RPMI8226 (cell line): Measurements from ENCODE around the gene ZNF516.
A peak's percentile ranks its signal among the peaks of the same experiment; 100 is the strongest.

ENCODE experiments used
- DNase-seq: peaks from one replicate; pipeline ENCODE4 v3.0.0-alpha.2; 2015

Gene ZNF516

DNA sequence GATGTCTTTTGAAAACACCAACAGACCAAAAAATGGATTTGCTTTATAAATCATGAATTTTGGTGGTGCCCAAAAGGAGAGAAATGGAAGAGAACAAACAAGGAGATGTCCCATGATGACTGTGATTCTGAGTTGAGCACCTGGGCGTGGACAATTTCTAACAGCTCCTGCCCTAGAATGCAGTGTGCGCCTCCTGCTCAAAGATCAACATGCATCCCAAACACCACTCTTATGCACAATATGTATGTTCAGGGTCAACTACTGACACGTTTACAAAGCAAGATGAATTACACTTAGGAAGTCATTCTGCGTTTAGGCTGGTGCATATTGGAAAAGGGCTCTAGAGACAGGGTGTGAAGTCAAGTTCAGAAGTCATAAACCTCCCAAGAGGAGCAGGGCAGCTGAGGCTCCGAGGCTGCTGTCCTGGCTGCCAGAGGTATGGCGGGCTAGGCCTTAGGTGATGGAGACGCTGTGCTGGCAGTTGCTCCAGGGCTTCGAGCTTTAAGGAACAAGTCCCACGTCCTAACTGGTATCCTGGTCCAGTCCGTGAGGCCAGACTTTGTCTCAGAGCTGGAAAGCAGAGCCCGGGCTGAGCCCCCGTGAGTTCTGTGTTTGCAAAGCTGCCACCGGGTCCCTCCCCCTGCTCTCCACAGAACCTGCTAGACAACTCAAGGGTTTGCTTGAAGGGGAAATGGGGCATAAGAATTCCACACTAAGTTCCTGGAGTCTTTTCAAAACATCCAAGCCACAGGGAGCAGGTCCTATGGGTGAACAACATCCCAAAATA, 74.0 kb downstream of the ZNF516 start:
- DNase-seq, result no peak

DNA sequence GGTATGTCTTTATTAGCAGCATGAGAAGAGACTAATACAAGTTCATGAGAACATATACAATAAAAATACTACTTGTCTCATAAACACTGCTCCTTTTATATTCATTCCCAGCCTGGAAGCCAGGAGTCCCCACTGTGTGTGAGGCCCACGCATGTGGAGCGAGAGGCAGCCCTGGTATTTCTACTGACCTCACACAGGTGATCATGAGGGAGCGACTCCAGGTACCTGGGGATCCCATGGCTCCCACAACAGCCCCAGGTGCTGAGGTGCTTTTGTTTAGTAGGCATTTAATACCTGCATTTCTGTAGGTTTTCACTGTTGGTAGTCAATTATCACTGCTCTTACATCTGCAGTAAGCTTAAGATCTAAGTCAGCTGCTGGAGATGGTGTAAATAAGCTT, 75.2 kb downstream of the ZNF516 start:
- no peak for DNase-seq

- no peak for DNase-seq
Measured at GRCh38 chr18:76416911-76417310, 78.1 kb downstream of the ZNF516 start.

DNA sequence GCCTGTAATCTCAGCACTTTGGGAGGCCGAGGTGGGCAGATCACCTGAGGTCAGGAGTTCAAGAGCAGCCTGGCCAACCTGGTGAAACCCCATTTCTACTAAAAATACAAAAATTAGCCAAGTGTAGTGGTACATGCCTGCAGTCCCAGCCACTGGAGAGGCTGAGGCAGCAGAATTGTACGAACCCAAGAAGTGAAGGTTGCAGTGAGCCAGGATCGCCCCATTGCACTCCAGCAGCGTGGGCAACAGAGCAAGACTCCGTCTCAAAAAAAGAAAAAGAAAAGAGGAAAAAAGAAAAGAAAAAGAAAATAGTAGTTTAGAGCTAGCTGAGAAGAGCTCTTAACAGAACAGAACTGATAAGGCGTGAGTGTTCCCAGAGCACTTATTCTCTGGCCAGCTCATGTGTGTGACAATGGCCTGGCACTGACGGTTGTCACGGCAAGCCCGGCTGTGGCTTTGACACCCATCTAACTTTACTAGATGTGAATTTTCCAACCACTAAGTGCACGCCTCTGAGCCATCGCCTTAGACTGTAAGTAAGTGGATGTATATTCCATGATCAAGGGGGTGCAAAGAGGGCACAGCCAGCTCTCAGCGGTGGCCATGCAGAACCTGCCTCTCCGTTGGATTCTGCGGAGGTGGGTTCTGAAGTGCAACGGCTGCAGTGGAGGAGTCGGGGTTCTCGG, 80.0 kb downstream of the ZNF516 start:
- DNase-seq, result no peak

GRCh38 chr18:76412818-76413565, 82.0 kb downstream of the ZNF516 start:
- DNase-seq, result no peak

- no peak for DNase-seq
Measured at GRCh38 chr18:76412010-76412817, 82.8 kb downstream of the ZNF516 start.

- DNase-seq, result no peak
Measured at GRCh38 chr18:76410660-76411417, 84.2 kb downstream of the ZNF516 start.

DNA sequence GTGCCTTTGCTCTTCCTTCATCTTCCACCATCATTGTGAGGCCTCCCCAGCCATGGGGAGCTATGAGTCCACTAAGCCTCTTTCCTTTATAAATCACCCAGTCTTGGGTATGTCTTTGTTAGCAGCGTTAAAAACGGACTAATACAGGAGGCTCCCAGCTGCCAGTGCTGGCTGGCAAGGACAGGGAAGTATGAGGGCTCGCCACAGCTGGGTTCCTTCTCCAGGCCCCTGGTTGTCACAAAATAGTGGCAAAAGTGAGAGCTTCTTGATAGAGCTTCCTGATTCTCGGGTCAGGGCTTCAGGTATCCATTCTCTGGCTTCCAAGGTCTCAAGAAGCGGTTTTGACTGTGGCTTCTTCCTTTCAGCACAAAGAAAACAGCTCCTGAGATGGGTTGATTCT, 85.0 kb downstream of the ZNF516 start:
- no peak for DNase-seq

- no peak for DNase-seq
Measured at GRCh38 chr18:76408480-76409067, 86.5 kb downstream of the ZNF516 start.

DNA sequence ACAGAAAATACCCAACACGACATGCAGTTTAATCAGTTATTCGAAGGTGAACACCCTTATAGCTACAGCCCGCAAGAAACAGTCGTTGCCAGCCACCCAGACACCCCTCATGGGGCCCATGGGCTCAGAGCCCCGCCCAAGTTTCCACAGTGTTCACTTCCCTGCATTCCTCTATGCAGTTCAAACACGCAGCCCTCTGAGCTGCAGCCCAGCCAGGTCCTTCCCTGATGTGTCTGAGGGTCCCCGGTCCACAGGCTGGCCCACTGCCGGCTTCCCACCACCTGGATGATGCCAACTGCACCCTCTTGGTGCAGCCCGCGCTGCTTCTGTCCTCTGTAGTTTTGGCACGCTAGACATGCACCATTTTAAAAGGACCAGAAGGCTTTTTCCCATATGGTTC, 87.4 kb downstream of the ZNF516 start:
- DNase-seq, result no peak

DNA sequence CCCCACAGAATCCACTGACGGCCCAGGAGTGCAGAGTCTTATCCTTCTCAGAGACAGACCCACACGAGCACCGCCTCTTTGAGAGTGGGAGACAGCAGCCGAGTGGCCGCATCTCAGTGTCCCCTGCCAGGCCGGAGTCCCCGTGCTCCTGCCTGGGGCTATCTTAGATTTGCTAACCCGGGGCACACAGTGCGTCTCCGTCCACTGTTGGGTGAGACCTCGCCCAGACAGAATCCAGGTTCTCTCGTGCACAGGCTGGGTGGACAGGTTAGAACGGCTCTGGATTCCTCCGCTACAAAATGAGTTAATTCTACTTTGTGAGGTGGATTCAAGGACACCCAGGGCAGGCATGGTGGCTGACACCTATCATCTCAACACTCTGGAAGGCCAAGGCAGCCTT, 88.3 kb downstream of the ZNF516 start:
- no peak for DNase-seq

- DNase-seq, result peak; percentile 71
Measured at GRCh38 chr18:76405681-76406356, 89.2 kb downstream of the ZNF516 start.

- DNase-seq, result no peak
Measured at GRCh38 chr18:76405280-76405679, 89.8 kb downstream of the ZNF516 start.

GRCh38 chr18:76404345-76404831, 90.7 kb downstream of the ZNF516 start:
- no peak for DNase-seq

DNA sequence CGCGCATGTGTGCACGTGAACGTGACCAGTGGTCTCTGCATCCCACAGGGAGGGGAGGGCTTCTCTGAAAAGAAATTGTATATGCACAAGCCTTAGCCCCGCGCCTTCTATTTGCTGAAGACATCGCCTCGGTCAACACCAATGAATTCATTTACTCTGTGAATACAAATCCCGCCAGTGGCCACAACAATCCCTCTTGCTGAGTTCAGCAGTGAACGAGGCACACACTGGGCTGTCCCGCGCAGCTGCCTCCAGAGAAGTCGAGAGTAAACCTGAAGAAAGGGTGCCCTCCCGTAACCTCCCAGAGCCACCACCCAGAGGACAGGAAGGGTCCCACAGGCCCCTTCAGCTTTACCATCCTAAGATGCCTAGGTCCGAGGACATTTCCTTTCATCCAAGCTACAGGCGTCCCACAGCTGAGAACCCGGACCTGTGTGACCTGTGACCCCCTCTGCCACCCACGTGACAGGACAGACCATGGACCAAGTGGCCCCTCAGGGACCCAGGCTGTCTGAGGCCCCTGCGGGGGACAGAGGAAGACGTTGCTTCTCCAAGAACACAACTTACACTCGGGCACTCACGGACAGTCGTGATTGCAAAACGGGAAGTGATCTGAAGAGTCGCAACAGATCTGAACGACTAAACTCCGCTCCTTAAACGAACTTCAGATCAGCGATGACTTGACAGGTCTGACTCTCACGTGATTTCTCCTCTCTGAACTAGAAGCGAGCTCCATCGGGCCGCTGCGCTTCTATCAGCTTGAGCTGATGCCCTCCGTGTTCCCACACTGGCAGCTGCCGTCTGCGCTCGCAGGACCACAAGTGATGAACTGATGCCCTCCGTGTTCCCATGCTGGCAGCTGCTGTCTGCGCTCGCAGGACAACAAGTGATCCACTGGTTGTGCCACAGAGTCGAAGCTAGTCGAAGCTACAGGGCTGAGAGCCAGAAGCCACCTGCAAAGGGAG, 92.7 kb downstream of the ZNF516 start:
- DNase-seq, result no peak

DNA sequence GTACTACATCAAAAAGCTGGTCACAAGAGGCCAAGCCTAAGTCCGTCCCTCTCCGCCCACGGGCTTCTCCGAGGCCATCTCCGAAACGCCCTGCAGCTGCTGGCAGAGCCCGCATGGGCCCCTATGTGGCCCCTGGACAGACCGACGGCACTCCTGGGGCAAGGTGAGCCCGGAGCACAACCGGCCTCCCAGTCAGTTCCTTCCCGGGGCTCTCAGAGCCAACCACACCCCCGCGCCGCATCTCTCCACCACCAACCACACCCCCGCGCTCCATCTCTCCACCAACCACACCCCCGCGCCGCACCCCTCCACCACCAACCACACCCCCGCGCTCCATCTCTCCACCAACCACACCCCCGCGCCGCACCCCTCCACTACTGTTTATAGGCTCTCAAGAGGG, 93.5 kb downstream of the ZNF516 start:
- no peak for DNase-seq

DNA sequence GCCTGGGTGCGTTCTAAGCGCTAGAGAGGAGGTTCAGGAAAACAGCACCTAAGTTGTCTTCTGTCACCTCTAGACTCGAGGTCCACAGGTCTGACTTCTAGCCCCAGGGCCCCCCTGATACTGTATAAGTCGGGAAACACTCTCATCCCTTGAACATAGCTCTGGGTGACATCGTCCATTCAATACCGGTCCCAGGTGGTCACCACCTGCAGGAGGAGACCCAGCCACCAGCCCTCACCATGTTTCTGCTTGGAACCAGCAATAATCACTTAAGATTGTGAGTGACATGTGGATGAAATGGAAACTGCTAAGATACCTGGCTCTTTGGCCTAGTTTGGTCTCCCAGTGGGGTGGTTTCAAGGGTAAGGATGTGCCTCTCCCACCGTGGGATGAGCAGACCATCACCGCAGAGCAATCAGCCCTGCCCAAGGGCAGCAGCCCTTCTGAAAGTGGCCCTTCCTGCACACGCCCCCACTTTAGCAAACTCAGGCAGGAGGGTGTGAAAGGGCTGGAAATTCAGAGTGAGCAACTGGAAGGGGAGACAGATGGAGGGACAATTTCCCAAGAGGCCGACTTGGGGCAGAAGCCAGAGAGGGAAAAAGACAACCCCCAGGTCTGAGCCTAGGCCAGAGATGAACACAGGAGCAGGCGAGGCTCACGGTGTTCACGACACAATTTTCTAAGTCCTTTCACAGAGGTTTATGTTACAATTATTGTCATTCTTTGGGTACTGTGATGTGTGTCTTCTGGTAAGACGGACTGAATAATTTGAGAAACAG, 95.2 kb downstream of the ZNF516 start:
- DNase-seq, result no peak

GRCh38 chr18:76398896-76399612, 96.0 kb downstream of the ZNF516 start:
- peak; percentile 79 for DNase-seq
